ENCODE measurements around the gene TNFRSF13B.
"Not testable (repeated sequence)": the region's sequence is repeated elsewhere in the genome, so short reads cannot be mapped to it uniquely, and the experiment has no call there.

The TNFRSF13B gene

GRCh38 chr17:17018021-17018441 is 46.1 kb upstream of the TNFRSF13B start:
- no peak for TF ChIP-seq EZH2 (IDR thresholded peaks at IDR 0.05; ENCODE audit: borderline replicate concordance, low read length)
- no peak for TF ChIP-seq CTCF (IDR thresholded peaks at IDR 0.05; ENCODE audit: low read length)
- Histone ChIP-seq H3K4me2 (ENCODE audit: low read length) (no peak overlapping the region), H2AFZ (ENCODE audit: low read length) (no peak overlapping the region), H4K20me1 (ENCODE audit: insufficient read depth, low read length) (no peaks in the 10 kb centered on the region), H3K9me3 (ENCODE audit: low read length) (no peaks in the 10 kb centered on the region), H3K36me3 (ENCODE audit: insufficient read depth, low read length) (no peaks in the 10 kb centered on the region), H3K9ac (ENCODE audit: low read length) (no peak overlapping the region), H3K27me3 (ENCODE audit: insufficient read depth, low read length) (peaks cover 4% of the 10 kb centered on the region), H3K9me2 (ENCODE audit: low read depth, low read length) (no peaks in the 10 kb centered on the region), H3K4me3 (ENCODE audit: low read depth, low read length, poor library complexity, severe bottlenecking) (no peak overlapping the region), H3K27ac (ENCODE audit: low read depth, low read length, poor library complexity, severe bottlenecking) (no peak overlapping the region), H3K79me2 (ENCODE audit: insufficient read depth, low read length) (no peaks in the 10 kb centered on the region), H3F3A (ENCODE audit: insufficient read depth, low read length) (no peaks in the 10 kb centered on the region), H3K4me1 (ENCODE audit: insufficient read depth, low read length, severe bottlenecking) (no peaks in the 10 kb centered on the region)

GRCh38 chr17:17017343-17018014 is 45.6 kb upstream of the TNFRSF13B start:
- H3K27me3 ChIP-seq (ENCODE audit: insufficient read depth, low read length), result peaks cover 4% of the 10 kb centered on the region
- no peaks in the 10 kb centered on the region for H3K9me3 ChIP-seq (ENCODE audit: low read length)
- H3K4me1 ChIP-seq (ENCODE audit: insufficient read depth, low read length, severe bottlenecking), result no peaks in the 10 kb centered on the region
- no peak overlapping the region for H2AFZ ChIP-seq (ENCODE audit: low read length)
- H3K27ac ChIP-seq (ENCODE audit: low read depth, low read length, poor library complexity, severe bottlenecking), result no peak overlapping the region
- H3K79me2 ChIP-seq (ENCODE audit: insufficient read depth, low read length), result no peaks in the 10 kb centered on the region
- H4K20me1 ChIP-seq (ENCODE audit: insufficient read depth, low read length), result no peaks in the 10 kb centered on the region
- H3K9ac ChIP-seq (ENCODE audit: low read length), result no peak overlapping the region
- H3F3A ChIP-seq (ENCODE audit: insufficient read depth, low read length), result no peaks in the 10 kb centered on the region
- no peak overlapping the region for H3K4me2 ChIP-seq (ENCODE audit: low read length)
- H3K9me2 ChIP-seq (ENCODE audit: low read depth, low read length), result no peaks in the 10 kb centered on the region
- H3K4me3 ChIP-seq (ENCODE audit: low read depth, low read length, poor library complexity, severe bottlenecking), result no peak overlapping the region
- TF ChIP-seq EZH2 (IDR thresholded peaks at IDR 0.05; ENCODE audit: borderline replicate concordance, low read length) (no peak), CTCF (IDR thresholded peaks at IDR 0.05; ENCODE audit: low read length) (no peak)
- H3K36me3 ChIP-seq (ENCODE audit: insufficient read depth, low read length), result no peaks in the 10 kb centered on the region

- H3K79me2 ChIP-seq (ENCODE audit: insufficient read depth, low read length); H3K9ac ChIP-seq (ENCODE audit: low read length); H3K36me3 ChIP-seq (ENCODE audit: insufficient read depth, low read length); H4K20me1 ChIP-seq (ENCODE audit: insufficient read depth, low read length); H3K9me2 ChIP-seq (ENCODE audit: low read depth, low read length); H3F3A ChIP-seq (ENCODE audit: insufficient read depth, low read length); H3K4me2 ChIP-seq (ENCODE audit: low read length); H3K4me1 ChIP-seq (ENCODE audit: insufficient read depth, low read length, severe bottlenecking); H3K27ac ChIP-seq (ENCODE audit: low read depth, low read length, poor library complexity, severe bottlenecking); H2AFZ ChIP-seq (ENCODE audit: low read length); H3K27me3 ChIP-seq (ENCODE audit: insufficient read depth, low read length); H3K4me3 ChIP-seq (ENCODE audit: low read depth, low read length, poor library complexity, severe bottlenecking); H3K9me3 ChIP-seq (ENCODE audit: low read length): not testable (repeated sequence)
Measured at GRCh38 chr17:17016199-17017197, 44.6 kb upstream of the TNFRSF13B start.
